Bladder microvascular endothelial cell (primary cell): Measurements from ENCODE around the gene GZMA. TPM values are rescaled to one million over a fixed set of nuclear protein-coding genes. Genes with fewer than 3 reads are reported as not detected.

ENCODE experiments used
- total RNA-seq: library from RNA; depleted of rRNA; stranded (reverse); fragments of >200 nt; gene quantifications from 2 replicates; pipeline ENCODE4 v1.2.3, GENCODE V29; 2014

The GZMA gene
- total RNA-seq, result 0.13 TPM in 1 of 2 replicates, not detected in the other

DNA sequence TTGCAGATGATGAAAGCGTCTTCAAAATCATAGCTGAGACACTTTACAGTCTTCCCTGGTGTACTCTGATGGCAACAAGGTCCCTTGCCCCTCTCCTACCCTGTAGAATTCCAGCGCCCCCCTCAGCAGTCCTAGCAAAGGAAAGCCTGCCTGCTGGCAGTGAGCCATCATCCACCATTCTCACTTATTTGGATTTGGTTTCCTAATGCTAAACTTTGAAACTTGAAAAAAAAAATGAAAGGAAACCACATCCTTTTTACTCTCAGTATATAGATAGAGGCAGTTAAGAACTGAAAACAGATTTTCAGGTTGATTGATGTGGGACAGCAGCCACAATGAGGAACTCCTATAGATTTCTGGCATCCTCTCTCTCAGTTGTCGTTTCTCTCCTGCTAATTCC is at the start of gene GZMA:
Gene GZMA, plus strand, starts transcription at position 299 of the 400 bp plus-strand sequence. Its CDS starts 37 bp downstream, at position 336.

Other genes with a start within 250 kb of the GZMA start
- gene ESM1, start 117.1 kb upstream of the GZMA start, total RNA-seq, result 286 and 379 TPM in 2 replicates
- not detected in 2 replicates for gene GZMK, start 78.4 kb upstream of the GZMA start, total RNA-seq
- gene GPX8, start 57.5 kb downstream of the GZMA start, total RNA-seq, result 21.9 and 35.9 TPM in 2 replicates
- gene CDC20B, start 70.5 kb downstream of the GZMA start, total RNA-seq, result 0.06 TPM in 1 of 2 replicates, not detected in the other
- gene MCIDAS, start 124.7 kb downstream of the GZMA start, total RNA-seq, result not detected in 2 replicates
- 0.06 and 0.16 TPM in 2 replicates for gene CCNO, start 131.0 kb downstream of the GZMA start, total RNA-seq
- 16.0 and 24.7 TPM in 2 replicates for gene DHX29, start 205.0 kb downstream of the GZMA start, total RNA-seq
- 70.3 and 126 TPM in 2 replicates for gene MTREX, start 205.3 kb downstream of the GZMA start, total RNA-seq